ENCODE measurements around the gene C16orf89. TPM values are rescaled to one million over a fixed set of nuclear protein-coding genes. Genes with fewer than 3 reads are reported as not detected.
"Not testable (repeated sequence)": the region's sequence is repeated elsewhere in the genome, so short reads cannot be mapped to it uniquely, and the experiment has no call there.

C16orf89 gene
- total and polyA plus RNA-seq, 5 donors = 3.2 to 10.9 (median 9.2) TPM

DNA sequence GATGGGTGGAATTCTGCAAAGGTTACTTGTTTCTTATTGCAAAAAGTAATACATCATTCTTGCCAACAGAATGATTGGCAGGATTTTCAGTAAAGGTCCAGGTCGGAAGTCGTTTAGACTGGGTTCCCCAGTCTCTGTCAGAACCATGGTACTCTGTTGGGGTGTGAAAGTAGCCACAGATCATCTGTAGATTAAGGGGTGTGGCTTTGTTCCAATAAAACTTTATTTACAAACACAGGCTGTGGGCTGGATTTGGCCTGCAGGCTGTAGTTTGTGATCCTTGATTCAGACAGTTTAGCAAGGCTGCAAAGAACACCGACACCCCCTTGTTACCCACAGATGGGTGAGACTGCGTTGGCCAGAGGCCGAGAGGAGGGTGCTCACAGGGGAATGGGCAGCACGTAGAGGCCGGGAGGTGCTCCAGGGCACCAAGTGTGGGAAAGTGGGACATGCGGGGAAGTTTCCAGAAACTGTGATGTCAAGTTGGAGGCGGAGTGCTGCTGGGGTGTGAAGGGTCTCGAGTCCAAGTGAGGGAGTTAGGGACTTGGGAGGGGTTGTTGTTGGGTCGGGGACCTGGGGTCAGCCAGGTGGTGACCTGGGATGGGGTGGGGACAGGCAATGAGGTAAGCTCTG is 18.5 kb upstream of the C16orf89 start:
- 84% methylated on average over 11 of the region's 11 CpGs for WGBS
- H3K9me3 ChIP-seq (ENCODE audit: control insufficient read depth, low read length); H3K27ac ChIP-seq (ENCODE audit: low read length); H3K4me1 ChIP-seq (ENCODE audit: control insufficient read depth, insufficient read depth, low read length); H3K4me3 ChIP-seq (ENCODE audit: low read length); H3K27me3 ChIP-seq (ENCODE audit: control insufficient read depth, insufficient read depth); DNase-seq; intact Hi-C loops (cut with DNase I); ATAC-seq: not testable (repeated sequence)

- 87% methylated on average over 9 of the region's 9 CpGs for WGBS
- H3K4me1 ChIP-seq (ENCODE audit: control insufficient read depth, insufficient read depth, low read length); H3K9me3 ChIP-seq (ENCODE audit: control insufficient read depth, low read length); H3K27ac ChIP-seq (ENCODE audit: low read length); ATAC-seq; H3K27me3 ChIP-seq (ENCODE audit: control insufficient read depth, insufficient read depth); H3K4me3 ChIP-seq (ENCODE audit: low read length); intact Hi-C loops (cut with DNase I): not testable (repeated sequence)
- peak in 2 of 3 donors; percentile 52 to 55 for DNase-seq
Observed at GRCh38 chr16:5083646-5084045, 17.9 kb upstream of the C16orf89 start.

GRCh38 chr16:5080996-5081395 is 15.2 kb upstream of the C16orf89 start:
- DNase-seq; intact Hi-C loops (cut with DNase I); H3K27ac ChIP-seq (ENCODE audit: low read length); H3K9me3 ChIP-seq (ENCODE audit: control insufficient read depth, low read length); H3K27me3 ChIP-seq (ENCODE audit: control insufficient read depth, insufficient read depth); H3K4me3 ChIP-seq (ENCODE audit: low read length); ATAC-seq; H3K4me1 ChIP-seq (ENCODE audit: control insufficient read depth, insufficient read depth, low read length): not testable (repeated sequence)
- 75% methylated on average over 9 of the region's 9 CpGs for WGBS

DNA sequence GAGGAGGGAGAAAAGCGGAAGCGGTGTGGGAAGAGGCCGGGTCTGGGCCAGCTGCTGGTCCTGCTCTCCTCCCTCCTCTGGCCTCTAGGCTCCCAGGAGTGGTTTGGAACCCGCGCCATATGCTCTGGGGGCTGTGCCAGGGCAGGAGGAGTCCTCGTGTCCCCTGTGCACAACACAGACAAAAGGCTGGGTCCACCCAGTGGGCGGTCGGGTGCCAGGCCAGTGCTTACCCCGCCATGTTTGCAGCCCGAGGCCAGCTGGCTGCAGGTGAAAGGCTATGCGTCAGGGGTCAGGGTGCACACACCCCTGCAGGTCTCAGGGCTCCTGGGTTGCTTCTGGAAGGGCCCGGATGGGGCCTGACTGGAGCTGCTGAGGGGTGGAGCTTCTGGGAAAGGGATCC is 14.7 kb upstream of the C16orf89 start:
- DNase-seq = peak in 1 of 3 donors; percentile 24
- ATAC-seq; intact Hi-C loops (cut with DNase I); H3K4me1 ChIP-seq (ENCODE audit: control insufficient read depth, insufficient read depth, low read length); H3K4me3 ChIP-seq (ENCODE audit: low read length); H3K27me3 ChIP-seq (ENCODE audit: control insufficient read depth, insufficient read depth); H3K9me3 ChIP-seq (ENCODE audit: control insufficient read depth, low read length); H3K27ac ChIP-seq (ENCODE audit: low read length): not testable (repeated sequence)
- WGBS = 89% methylated on average over 12 of the region's 12 CpGs

GRCh38 chr16:5078626-5079025 is 12.9 kb upstream of the C16orf89 start:
- intact Hi-C loops (cut with DNase I) = no loop called here
- no peaks in the 10 kb centered on the region for H3K9me3 ChIP-seq (ENCODE audit: control insufficient read depth, low read length)
- H3K27ac ChIP-seq (ENCODE audit: low read length) = no peak overlapping the region
- DNase-seq (no peak), ATAC-seq (no peak)
- H3K4me1 ChIP-seq (ENCODE audit: control insufficient read depth, insufficient read depth, low read length) = no peaks in the 10 kb centered on the region
- 97% methylated on average over 17 of the region's 17 CpGs for WGBS
- H3K4me3 ChIP-seq (ENCODE audit: low read length) = no peak overlapping the region
- no peaks in the 10 kb centered on the region for H3K27me3 ChIP-seq (ENCODE audit: control insufficient read depth, insufficient read depth)

DNA sequence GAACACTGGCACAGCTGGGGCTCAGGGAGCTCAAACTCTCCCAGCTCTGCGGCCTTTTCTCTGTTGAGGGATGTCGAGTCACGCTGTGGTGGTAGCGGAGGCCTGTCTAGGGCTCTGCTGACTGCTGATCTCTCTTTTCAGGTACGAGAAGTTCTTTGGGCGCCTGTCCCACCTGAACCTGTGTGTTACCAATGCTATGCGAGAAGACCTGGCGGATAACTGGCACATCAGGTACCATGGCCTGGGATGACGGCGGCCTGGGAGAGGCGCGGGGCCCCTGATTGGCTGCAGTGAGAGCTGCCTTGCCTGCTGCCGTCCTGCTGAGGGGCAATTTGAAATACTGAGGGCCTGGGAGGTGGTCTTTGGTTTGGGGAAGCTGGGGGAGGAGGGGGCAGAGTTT is 11.5 kb upstream of the C16orf89 start:
- WGBS = 96% methylated on average over 13 of the region's 13 CpGs
- Histone ChIP-seq H3K9me3 (ENCODE audit: control insufficient read depth, low read length) (no peaks in the 10 kb centered on the region), H3K27me3 (ENCODE audit: control insufficient read depth, insufficient read depth) (no peaks in the 10 kb centered on the region), H3K27ac (ENCODE audit: low read length) (no peak overlapping the region), H3K4me1 (ENCODE audit: control insufficient read depth, insufficient read depth, low read length) (no peaks in the 10 kb centered on the region), H3K4me3 (ENCODE audit: low read length) (no peak overlapping the region)
- no peak for DNase-seq
- intact Hi-C loops (cut with DNase I) = no loop called here
- ATAC-seq = no peak

DNA sequence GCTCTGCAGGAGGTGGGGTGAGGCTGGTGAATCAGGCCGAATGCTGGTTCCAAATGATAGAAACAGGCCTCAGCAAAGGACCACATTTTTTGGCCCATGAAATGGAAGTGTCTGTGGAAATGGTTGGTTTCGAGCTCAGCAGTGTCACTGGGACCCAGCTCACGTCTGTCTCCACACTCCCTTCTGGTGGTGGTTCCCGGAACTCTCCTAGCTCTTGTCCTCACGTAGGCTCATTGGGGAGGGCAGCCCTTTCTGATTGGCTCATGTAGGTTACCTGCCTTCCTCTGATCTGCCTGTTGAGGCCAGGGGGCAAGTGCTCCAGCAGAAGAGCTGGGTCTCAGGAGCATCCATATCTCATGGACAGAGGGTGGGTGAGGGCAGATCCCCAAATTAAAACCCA is 9.9 kb upstream of the C16orf89 start:
- intact Hi-C loops (cut with DNase I) = no loop called here
- Histone ChIP-seq H3K4me3 (ENCODE audit: low read length) (no peak overlapping the region), H3K4me1 (ENCODE audit: control insufficient read depth, insufficient read depth, low read length) (no peaks in the 10 kb centered on the region), H3K9me3 (ENCODE audit: control insufficient read depth, low read length) (no peaks in the 10 kb centered on the region), H3K27ac (ENCODE audit: low read length) (no peak overlapping the region), H3K27me3 (ENCODE audit: control insufficient read depth, insufficient read depth) (no peaks in the 10 kb centered on the region)
- WGBS = 79% methylated on average over 5 of the region's 5 CpGs
- ATAC-seq (no peak), DNase-seq (no peak)

DNA sequence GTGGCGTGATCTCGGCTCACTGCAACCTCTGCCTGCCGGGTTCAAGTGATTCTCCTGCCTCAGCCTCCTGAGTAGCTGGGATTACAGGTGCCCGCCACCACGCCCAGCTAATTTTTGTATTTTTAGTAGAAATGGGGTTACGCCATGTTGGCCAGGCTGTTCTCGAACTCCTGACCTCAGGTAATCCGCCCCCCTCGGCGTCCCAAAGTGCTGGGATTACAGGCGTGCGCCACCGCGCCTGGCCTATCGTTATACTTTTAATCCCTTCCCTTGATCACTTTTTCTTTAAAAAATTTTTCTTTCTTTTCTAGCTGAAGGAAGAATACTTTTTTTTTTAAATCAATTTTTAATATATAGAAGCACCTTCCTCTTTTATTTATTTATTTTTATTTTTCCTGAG is 8.0 kb upstream of the C16orf89 start:
- H3K27me3 ChIP-seq (ENCODE audit: control insufficient read depth, insufficient read depth); DNase-seq; ATAC-seq; H3K27ac ChIP-seq (ENCODE audit: low read length); H3K9me3 ChIP-seq (ENCODE audit: control insufficient read depth, low read length); H3K4me3 ChIP-seq (ENCODE audit: low read length); H3K4me1 ChIP-seq (ENCODE audit: control insufficient read depth, insufficient read depth, low read length); intact Hi-C loops (cut with DNase I): not testable (repeated sequence)
- 92% methylated on average over 15 of the region's 15 CpGs for WGBS

GRCh38 chr16:5073279-5073629 is 7.5 kb upstream of the C16orf89 start:
- intact Hi-C loops (cut with DNase I) = no loop called here

GRCh38 chr16:5072334-5073278 is 6.8 kb upstream of the C16orf89 start:
- Histone ChIP-seq H3K4me1 (ENCODE audit: control insufficient read depth, insufficient read depth, low read length) (no peaks in the 10 kb centered on the region), H3K27ac (ENCODE audit: low read length) (peak overlapping the region; percentile 81), H3K4me3 (ENCODE audit: low read length) (peak overlapping the region; percentile 64), H3K27me3 (ENCODE audit: control insufficient read depth, insufficient read depth) (no peaks in the 10 kb centered on the region), H3K9me3 (ENCODE audit: control insufficient read depth, low read length) (no peaks in the 10 kb centered on the region)
- ATAC-seq (no peak), DNase-seq (no peak)
- WGBS = 60% methylated on average over 12 of the region's 12 CpGs
- intact Hi-C loops (cut with DNase I) = no loop called here

More at GRCh38 chr16:5073279-5073629, 7.5 kb upstream of the C16orf89 start:
- no peak for ATAC-seq
- Histone ChIP-seq H3K4me3 (ENCODE audit: low read length) (no peak overlapping the region), H3K9me3 (ENCODE audit: control insufficient read depth, low read length) (no peaks in the 10 kb centered on the region), H3K27ac (ENCODE audit: low read length) (no peak overlapping the region), H3K27me3 (ENCODE audit: control insufficient read depth, insufficient read depth) (no peaks in the 10 kb centered on the region), H3K4me1 (ENCODE audit: control insufficient read depth, insufficient read depth, low read length) (no peaks in the 10 kb centered on the region)
- DNase-seq = no peak
- WGBS = 79% methylated on average over 2 of the region's 2 CpGs

GRCh38 chr16:5071681-5072333 is 6.1 kb upstream of the C16orf89 start, which contains the start of gene ALG1:
TSS of gene ALG1 (plus strand) at chr16:5071843. CDS start at chr16:5071850, 7 bp downstream.
- Histone ChIP-seq H3K27ac (ENCODE audit: low read length) (peak within 1 kb of the TSS; percentile 81), H3K4me3 (ENCODE audit: low read length) (peak within 1 kb of the TSS; percentile 64), H3K9me3 (ENCODE audit: control insufficient read depth, low read length) (no peaks in the 10 kb centered on the region), H3K27me3 (ENCODE audit: control insufficient read depth, insufficient read depth) (no peaks in the 10 kb centered on the region), H3K4me1 (ENCODE audit: control insufficient read depth, insufficient read depth, low read length) (no peaks in the 10 kb centered on the region)
- WGBS = under 1% methylated on average over 53 of the region's 53 CpGs
- intact Hi-C loops (cut with DNase I) = no loop called here
- peak; percentile 94 to 95 for ATAC-seq
- DNase-seq = peak; percentile 92 to 97 (median 97)

Data from right cardiac atrium (tissue), 5 donors.